H1 (cell line): ENCODE measurements around the gene DIPK1B. TPM values are rescaled to one million over a fixed set of nuclear protein-coding genes. Genes with fewer than 3 reads are reported as not detected.

Experiments
- CTCF ChIA-PET: fragments of 300-600 bp; sonication (Branson Sonifier 250); formaldehyde crosslinking; loops from one replicate; lab custom pipeline; 2021; ENCODE audit not compliant: partially characterized antibody; lab: Charles Lee
- POLR2A ChIA-PET: fragments of 300-600 bp; sonication (Branson Sonifier 250); formaldehyde crosslinking; loops from one replicate; lab custom pipeline; 2021; ENCODE audit warnings: inconsistent platforms; ENCODE audit not compliant: partially characterized antibody; lab: Charles Lee
- DNase-seq, 2 experiments: peaks; one replicate each; pipeline versions ENCODE4 v3.0.0 to v3.0.0-alpha.2; 2010 to 2022; ENCODE audit warnings: low spot score in 2 of 2, low read depth in 1 of 2, mixed read lengths in 1 of 2
- FAIRE-seq: peaks from 2 replicates; lab custom pipeline; 2011; peaks lifted over from hg19 to GRCh38; lab: Jason Lieb, UNC
- H2AFZ ChIP-seq: 2 replicates; pipeline ENCODE4 v1.8.1; 2012; ENCODE audit warnings: low read length, inconsistent platforms
- H2AK5ac ChIP-seq: 2 replicates; pipeline ENCODE4 v1.6.1; 2013; ENCODE audit warnings: low read depth, low read length
- H2BK120ac ChIP-seq: replicated peaks from 2 replicates; pipeline ENCODE3; 2013; ENCODE audit warnings: low read depth, low read length, inconsistent platforms
- H2BK12ac ChIP-seq: 2 replicates; pipeline ENCODE4 v1.6.1; 2013; ENCODE audit warnings: low read depth, low read length
- H2BK15ac ChIP-seq: 2 replicates; pipeline ENCODE4 v1.6.1; 2013; ENCODE audit warnings: low read length
- H2BK20ac ChIP-seq: 2 replicates; pipeline ENCODE4 v1.6.1; 2013; ENCODE audit warnings: low read length
- H2BK5ac ChIP-seq: 2 replicates; pipeline ENCODE4 v1.6.1; 2013; ENCODE audit warnings: low read depth, low read length
- H3K14ac ChIP-seq: 2 replicates; pipeline ENCODE4 v1.6.1; 2013; ENCODE audit warnings: inconsistent platforms; ENCODE audit not compliant: insufficient read length
- H3K18ac ChIP-seq: 2 replicates; pipeline ENCODE4 v1.6.1; 2013; ENCODE audit warnings: low read length; ENCODE audit errors: extremely low read depth
- H3K23ac ChIP-seq: 2 replicates; pipeline ENCODE4 v1.6.1; 2013; ENCODE audit warnings: inconsistent platforms; ENCODE audit not compliant: insufficient read length
- H3K23me2 ChIP-seq: 2 replicates; pipeline ENCODE4 v1.6.1; 2013; ENCODE audit warnings: low read depth, low read length
- H3K27ac ChIP-seq: 2 replicates; pipeline ENCODE4 v1.6.1; 2011; ENCODE audit warnings: low read depth, low read length, inconsistent platforms
- H3K27me3 ChIP-seq, 4 experiments: replicated peaks in 1 of 4; 1 replicate in 1 of 4; 2 replicates in 3 of 4; pipeline versions ENCODE4 v1.6.1 to v1.8.1; 2011 to 2013; ENCODE audit warnings: low read length in 3 of 4, mild to moderate bottlenecking in 3 of 4, inconsistent platforms in 2 of 4, mixed read lengths in 2 of 4, moderate library complexity in 1 of 4; ENCODE audit not compliant: control insufficient read depth in 3 of 4, insufficient read depth in 3 of 4; ENCODE audit errors: extremely low read depth in 1 of 4
- H3K36me3 ChIP-seq, 4 experiments: 2 replicates each; pipeline versions ENCODE4 v1.6.1 to v1.8.1; 2011 to 2013; ENCODE audit warnings: mild to moderate bottlenecking in 4 of 4, low read length in 3 of 4, moderate library complexity in 2 of 4, control low read depth in 1 of 4, inconsistent platforms in 1 of 4; ENCODE audit not compliant: insufficient read depth in 4 of 4, control insufficient read depth in 2 of 4
- H3K4ac ChIP-seq: replicated peaks from 2 replicates; pipeline ENCODE3; 2013; ENCODE audit warnings: low read length, low read depth, mixed read lengths, inconsistent platforms; ENCODE audit not compliant: insufficient read length
- H3K4me1 ChIP-seq, 4 experiments: replicated peaks in 1 of 4; 1 replicate in 1 of 4; 2 replicates in 3 of 4; pipeline versions ENCODE4 v1.6.1 to v1.8.1; 2011 to 2013; ENCODE audit warnings: low read length in 3 of 4, inconsistent platforms in 2 of 4, mixed read lengths in 1 of 4; ENCODE audit not compliant: insufficient read depth in 4 of 4, control insufficient read depth in 3 of 4
- H3K4me2 ChIP-seq, 2 experiments: 2 replicates each; pipeline versions ENCODE4 v1.6.1 to v1.8.1; 2011 to 2013; ENCODE audit warnings: low read depth in 2 of 2, low read length in 2 of 2, control low read depth in 1 of 2, inconsistent platforms in 1 of 2, mild to moderate bottlenecking in 1 of 2; ENCODE audit not compliant: insufficient read depth in 1 of 2
- H3K4me3 ChIP-seq, 4 experiments: fragments of 200-600, 300-600 bp in 1 of 4; sonication (generic), shearing (Covaris generic), sonication (Bioruptor Twin) in 1 of 4; 2 replicates each; pipeline versions ENCODE4 v1.5.1 to v1.8.1; 2011 to 2016; ENCODE audit warnings: low read length in 4 of 4, low read depth in 3 of 4, control low read depth in 2 of 4, inconsistent platforms in 2 of 4, mild to moderate bottlenecking in 2 of 4, mixed read lengths in 1 of 4, moderate library complexity in 1 of 4; ENCODE audit not compliant: insufficient read depth in 2 of 4; ENCODE audit errors: extremely low read depth in 1 of 4
- H3K56ac ChIP-seq: replicated peaks from 2 replicates; pipeline ENCODE3; 2013; ENCODE audit warnings: low read depth, mild to moderate bottlenecking, mixed read lengths, low read length, inconsistent platforms; ENCODE audit not compliant: insufficient read length
- H3K79me1 ChIP-seq: 2 replicates; pipeline ENCODE4 v1.6.1; 2013; ENCODE audit warnings: low read depth, low read length, control low read depth
- H3K79me2 ChIP-seq, 2 experiments: 2 replicates each; pipeline versions ENCODE4 v1.6.1 to v1.8.1; 2012 to 2013; ENCODE audit warnings: low read length in 2 of 2, mild to moderate bottlenecking in 2 of 2, inconsistent platforms in 1 of 2; ENCODE audit not compliant: insufficient read depth in 2 of 2, control insufficient read depth in 1 of 2
- H3K9ac ChIP-seq, 4 experiments: replicated peaks in 1 of 4; 1 replicate in 1 of 4; 2 replicates in 3 of 4; pipeline versions ENCODE4 v1.6.1 to v1.8.1; 2011 to 2013; ENCODE audit warnings: low read depth in 3 of 4, low read length in 3 of 4, control low read depth in 2 of 4, mild to moderate bottlenecking in 2 of 4, moderate library complexity in 2 of 4, inconsistent platforms in 1 of 4; ENCODE audit errors: extremely low read depth in 1 of 4
- H3K9me3 ChIP-seq, 2 experiments: 2 replicates each; pipeline versions ENCODE4 v1.6.1 to v1.8.1; 2012 to 2013; ENCODE audit warnings: mild to moderate bottlenecking in 2 of 2, moderate library complexity in 2 of 2, control low read depth in 1 of 2, inconsistent platforms in 1 of 2, low read depth in 1 of 2, low read length in 1 of 2, mixed read lengths in 1 of 2; ENCODE audit not compliant: insufficient read depth in 2 of 2
- H4K20me1 ChIP-seq, 2 experiments: replicated peaks in 1 of 2; 2 replicates each; pipeline versions ENCODE3 to v1.8.1; 2011 to 2013; ENCODE audit warnings: inconsistent platforms in 2 of 2, low read length in 2 of 2, mild to moderate bottlenecking in 1 of 2; ENCODE audit not compliant: insufficient read depth in 2 of 2, control insufficient read depth in 1 of 2
- H4K5ac ChIP-seq: 2 replicates; pipeline ENCODE4 v1.6.1; 2013; ENCODE audit warnings: low read length, low read depth, mixed read lengths, inconsistent platforms; ENCODE audit not compliant: insufficient read length
- H4K8ac ChIP-seq: 2 replicates; pipeline ENCODE4 v1.8.0; 2013; ENCODE audit warnings: mild to moderate bottlenecking, moderate library complexity, low read length, inconsistent platforms; ENCODE audit not compliant: insufficient read depth; ENCODE audit errors: extremely low read depth
- H4K91ac ChIP-seq: replicated peaks from 2 replicates; pipeline ENCODE3; 2013; ENCODE audit warnings: low read length, mixed read lengths, inconsistent platforms; ENCODE audit not compliant: insufficient read length
- CEBPB ChIP-seq: IDR thresholded peaks from 2 replicates; pipeline ENCODE4 v1.6.1; 2012; ENCODE audit warnings: low read depth, low read length
- EZH2 ChIP-seq: fragments of 200-600 bp; sonication (generic); IDR thresholded peaks from 2 replicates; pipeline ENCODE4 v1.7.1; 2012; ENCODE audit warnings: low read depth, mild to moderate bottlenecking, moderate library complexity, low read length, inconsistent platforms; ENCODE audit not compliant: severe bottlenecking
- RNF2 ChIP-seq: fragments of 200-900, 300-1000 bp; sonication (generic); IDR thresholded peaks from 2 replicates; pipeline ENCODE4 v1.7.1; 2016; ENCODE audit warnings: borderline replicate concordance, low read depth, mild to moderate bottlenecking, antibody characterized with exemption, low read length; ENCODE audit not compliant: poor library complexity, severe bottlenecking; ENCODE audit errors: missing control alignments
- WGBS, 2 experiments: shearing (Covaris generic) in 1 of 2; methylation state at CpG; one replicate each; pipeline versions ENCODE4 v1.1.6 to v1.1.7; 2013 to 2015; ENCODE audit warnings: low lambda C conversion rate in 2 of 2, mixed read lengths in 2 of 2, inconsistent platforms in 1 of 2, low coverage in 1 of 2, missing lambda C conversion rate in 1 of 2; ENCODE audit not compliant: insufficient replicate concordance in 2 of 2, insufficient coverage in 1 of 2, insufficient read length in 1 of 2; ENCODE audit errors: extremely low coverage in 1 of 2, missing lambda C conversion rate in 1 of 2; 5-methylcytosine and 5-hydroxymethylcytosine counted together
- polyA plus RNA-seq, 7 experiments: library from polyadenylated mRNA; depleted of rRNA in 3 of 7; stranded (reverse) in 5 of 7; unstranded in 2 of 7; fragments of >200 nt in 5 of 7; fragments of 200-250 nt in 2 of 7; gene quantifications; 1 replicate in 5 of 7; 2 replicates in 1 of 7; 4 replicates in 1 of 7; pipeline versions ENCODE4 v1.2.1 to v1.2.3, GENCODE V29; 2011 to 2013; ENCODE audit warnings: missing spikeins in 2 of 7, mixed read lengths in 2 of 7
- total RNA-seq: library from RNA; stranded (reverse); fragmentation: NEBNext Ultra II Directional; extraction: Animal tissue kit (Norgen Biotek cat#: 25700); gene quantifications from 2 replicates; pipeline ENCODE4 v1.2.1, GENCODE V29; 2021

DIPK1B gene
- total and polyA plus RNA-seq, 2 of the 8 experiments (the other 6 are each of a cell fraction or from before 2014, with no cell fraction given), result 32.3 to 64.8 TPM

DNA sequence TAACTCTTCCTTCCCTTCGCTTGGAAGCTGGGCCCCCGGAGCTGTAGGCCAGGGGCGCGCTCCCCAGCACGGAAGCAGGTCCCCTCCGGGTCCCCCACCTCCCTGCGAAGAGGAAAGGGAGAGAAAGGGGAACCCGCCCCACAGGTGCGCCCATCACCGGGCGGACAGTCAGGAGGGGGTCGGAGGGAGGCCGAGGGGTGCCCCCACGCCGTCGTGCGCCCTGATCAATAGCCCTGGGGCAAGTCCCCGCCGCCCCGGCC lies 25.9 kb upstream of the DIPK1B start:
- FAIRE-seq (no peak), DNase-seq (peak in 1 of 2 experiments; percentile 68)
- H2BK120ac ChIP-seq, result no peak overlapping the region
- peaks cover 2 to 10% of the 10 kb centered on the region in 2 experiments for H4K20me1 ChIP-seq
- H3K18ac ChIP-seq, result peak overlapping the region; percentile 48
- H3K27ac ChIP-seq, result no peak overlapping the region
- no peak overlapping the region for H2AK5ac ChIP-seq
- H3K4me2 ChIP-seq, result peak overlapping the region; percentile 48 to 81
- peaks cover 6% of the 10 kb centered on the region for H3K79me1 ChIP-seq
- CTCF ChIA-PET, result interaction anchor here (0.5 to 12.8 kb wide), 5 partner anchors 8 to 202 kb away, joined by 3 to 125 read pairs (median 4); no protein-coding TSS in a partner anchor
- no peak overlapping the region for H2BK20ac ChIP-seq
- WGBS, 2 experiments, result 5% methylated on average over 18 of the region's 20 CpGs; no CpG with 5 or more reads in 1 of the 2 experiments
- no peak overlapping the region for H4K5ac ChIP-seq
- no peaks in the 10 kb centered on the region for H3K36me3 ChIP-seq
- H3K23ac ChIP-seq, result no peak overlapping the region
- POLR2A ChIA-PET, result interaction anchor here (1.2 to 3.7 kb wide), 2 partner anchors 32 to 42 kb away, joined by 3 to 29 read pairs; no protein-coding TSS in a partner anchor
- no peak overlapping the region for H3K4ac ChIP-seq
- no peak overlapping the region for H2BK15ac ChIP-seq
- no peaks in the 10 kb centered on the region for H3K9me3 ChIP-seq
- no peak overlapping the region for H3K14ac ChIP-seq
- H3K4me1 ChIP-seq, result peaks cover 0 to 27% (median 14%) of the 10 kb centered on the region in 4 experiments; a peak in 5 of 7 replicates
- no peak overlapping the region for H2BK5ac ChIP-seq
- H3K23me2 ChIP-seq, result peaks cover 13% of the 10 kb centered on the region; the same call in 1 of the 2 replicates
- TF ChIP-seq RNF2 (no peak), CEBPB (no peak), EZH2 (peak; percentile 10)
- TF ChIP-seq, all 59 proteins: peak for 1
- Histone ChIP-seq H4K8ac (peak overlapping the region; percentile 87; the same call in 1 of the 2 replicates), H4K91ac (no peak overlapping the region), H2AFZ (no peak overlapping the region), H3K9ac (no peak overlapping the region), H3K27me3 (peaks cover 0 to 11% (median 5%) of the 10 kb centered on the region in 4 experiments; a peak in 4 of 7 replicates), H2BK12ac (no peak overlapping the region), H3K79me2 (no peaks in the 10 kb centered on the region), H3K4me3 (peak overlapping the region; percentile 56 to 85 (median 64)), H3K56ac (no peak overlapping the region)
